Prostate gland (tissue), 2 donors: ENCODE data around the gene RBM10.

Experiments
- CTCF ChIP-seq, 4 experiments: fragments of 200-600 bp in 2 of 4; fragments of 450-650 bp in 2 of 4; sonication (generic) in 2 of 4; IDR thresholded peaks; 1 replicate in 3 of 4; 2 replicates in 1 of 4; pipeline ENCODE4 v1.5.1; 2016 to 2019; ENCODE audit warnings: antibody characterized with exemption in 4 of 4, mild to moderate bottlenecking in 2 of 4, moderate library complexity in 2 of 4
- POLR2A ChIP-seq: fragments of 450-650 bp; IDR thresholded peaks from one replicate; pipeline ENCODE4 v1.6.1; 2016; ENCODE audit warnings: antibody characterized with exemption, mild to moderate bottlenecking
- POLR2AphosphoS5 ChIP-seq: sonication (generic); formaldehyde crosslinking; IDR thresholded peaks from one replicate; pipeline ENCODE4 v1.6.1; 2017; ENCODE audit warnings: antibody characterized with exemption

- no peak for TF ChIP-seq POLR2A
- no peak for TF ChIP-seq CTCF (IDR thresholded peaks at IDR 0.05)
- no peak for TF ChIP-seq POLR2AphosphoS5
Observed at GRCh38 chrX:47187106-47187677, 42.2 kb downstream of the RBM10 start.
